HepG2 (cell line): ENCODE measurements around the gene COMP. TPM values are rescaled to one million over a fixed set of nuclear protein-coding genes. Genes with fewer than 3 reads are reported as not detected.

ENCODE experiments used
- ATAC-seq: fragments of 200-7000 bp; cut with Tn5 transposase; 3 replicates; pipeline ENCODE4 v1.9.1; 2020; ENCODE audit warnings: mild to moderate bottlenecking, moderate library complexity
- BruUV-seq: library from RNA; stranded (reverse); fragments of 400-500 nt; replicated peaks from 2 replicates; lab custom pipeline; 2021; lab: Mats Ljungman, UMichigan
- CTCF ChIA-PET: fragments of 300-600 bp; formaldehyde crosslinking; extraction: SDS; loops from one replicate; lab custom pipeline; 2021; ENCODE audit warnings: low total read pairs, inconsistent platforms, low intra/inter-chr PET ratio; lab: Yijun Ruan, JAX
- POLR2A ChIA-PET: fragments of 350-600 bp; sonication (Branson Sonifier 250); formaldehyde crosslinking; loops from one replicate; lab custom pipeline; 2020; ENCODE audit warnings: antibody characterized with exemption, inconsistent platforms; lab: Yijun Ruan, JAX
- DNase-seq: peaks from one replicate; pipeline ENCODE4 v3.0.0-alpha.2; 2015; ENCODE audit warnings: low spot score
- FAIRE-seq: peaks from 3 replicates; lab custom pipeline; 2011; peaks lifted over from hg19 to GRCh38; lab: Jason Lieb, UNC
- H2AFZ ChIP-seq: one replicate; pipeline ENCODE4 v1.6.1; 2011; ENCODE audit warnings: low read length, inconsistent platforms
- H3K27ac ChIP-seq: fragments of 300-600 bp; 3 replicates; pipeline ENCODE4 v1.8.0; 2011; ENCODE audit warnings: mixed run types, mild to moderate bottlenecking, mixed read lengths, low read length, inconsistent platforms; ENCODE audit not compliant: insufficient read depth; ENCODE audit errors: extremely low read length
- H3K27me3 ChIP-seq, 2 experiments: fragments of 200-600 bp in 1 of 2; 2 replicates in 1 of 2; 3 replicates in 1 of 2; pipeline versions ENCODE4 v1.6.0 to v1.8.0; 2011; ENCODE audit warnings: low read length in 2 of 2, mild to moderate bottlenecking in 2 of 2, moderate library complexity in 2 of 2, inconsistent platforms in 1 of 2; ENCODE audit not compliant: insufficient read depth in 2 of 2, control insufficient read depth in 1 of 2
- H3K36me3 ChIP-seq, 2 experiments: fragments of 200-600 bp in 1 of 2; replicated peaks in 1 of 2; 2 replicates in 1 of 2; 3 replicates in 1 of 2; pipeline versions ENCODE4 v1.5.1 to v1.8.0; 2011; ENCODE audit warnings: low read length in 2 of 2, inconsistent platforms in 1 of 2; ENCODE audit not compliant: insufficient read depth in 2 of 2, control insufficient read depth in 1 of 2
- H3K4me1 ChIP-seq: 2 replicates; pipeline ENCODE4 v1.5.1; 2012; ENCODE audit warnings: low read length, inconsistent platforms; ENCODE audit not compliant: insufficient read depth
- H3K4me2 ChIP-seq: 2 replicates; pipeline ENCODE4 v1.6.0; 2011; ENCODE audit warnings: low read depth, low read length, inconsistent platforms
- H3K4me3 ChIP-seq, 3 experiments: fragments of 200-600 bp in 1 of 3; sonication (generic), shearing (Covaris generic) in 1 of 3; replicated peaks in 1 of 3; 2 replicates each; pipeline ENCODE4 v1.5.1; 2011 to 2016; ENCODE audit warnings: low read length in 3 of 3, inconsistent platforms in 2 of 3, low read depth in 2 of 3, mild to moderate bottlenecking in 2 of 3, control low read depth in 1 of 3, mixed read lengths in 1 of 3; ENCODE audit not compliant: insufficient read depth in 1 of 3
- H3K79me2 ChIP-seq: one replicate; pipeline ENCODE4 v1.6.1; 2011; ENCODE audit warnings: low read length, inconsistent platforms; ENCODE audit not compliant: insufficient read depth
- H3K9ac ChIP-seq: 2 replicates; pipeline ENCODE4 v1.6.0; 2011; ENCODE audit warnings: mild to moderate bottlenecking, low read depth, low read length, inconsistent platforms; ENCODE audit not compliant: insufficient read depth
- H3K9me3 ChIP-seq: 2 replicates; pipeline ENCODE4 v1.5.1; 2012; ENCODE audit warnings: mild to moderate bottlenecking, low read length
- H4K20me1 ChIP-seq: 2 replicates; pipeline ENCODE4 v1.6.0; 2011; ENCODE audit warnings: inconsistent platforms, mild to moderate bottlenecking, low read length, moderate library complexity; ENCODE audit not compliant: insufficient read depth
- MED1 ChIP-seq: sonication (generic); formaldehyde crosslinking; IDR thresholded peaks from 2 replicates; pipeline ENCODE4 v1.4.0; 2020; ENCODE audit warnings: missing genetic modification reagents
- PCBP1 ChIP-seq: fragments of 200-400 bp; formaldehyde crosslinking; IDR thresholded peaks from 2 replicates; pipeline ENCODE4 v1.6.1; 2017; ENCODE audit warnings: mild to moderate bottlenecking, low read depth, low read length, borderline replicate concordance
- SMC3 ChIP-seq: IDR thresholded peaks from 2 replicates; pipeline ENCODE4 v1.6.1; 2011; ENCODE audit warnings: low read length, improper control_type of control experiment
- STAG1 ChIP-seq: sonication (generic); formaldehyde crosslinking; IDR thresholded peaks from 2 replicates; pipeline ENCODE4 v1.4.0; 2020; ENCODE audit warnings: missing genetic modification reagents
- ZFP36L1 ChIP-seq: sonication (generic); formaldehyde crosslinking; IDR thresholded peaks from 2 replicates; pipeline ENCODE4 v1.8.0; 2022; ENCODE audit warnings: mild to moderate bottlenecking, missing genetic modification reagents, moderate library complexity
- ZNF567 ChIP-seq: sonication (generic); formaldehyde crosslinking; IDR thresholded peaks from 2 replicates; pipeline ENCODE4 v1.8.1; 2023; ENCODE audit warnings: mild to moderate bottlenecking, missing genetic modification reagents, borderline replicate concordance
- WGBS: methylation state at CpG from one replicate; pipeline ENCODE4 v1.1.6; 2017; ENCODE audit warnings: low lambda C conversion rate; 5-methylcytosine and 5-hydroxymethylcytosine counted together
- in situ Hi-C: cut with HindIII; loops from 2 replicates; pipeline ENCODE4 v1.10.0; 2017; ENCODE audit warnings: low pct_unique_long_range_greater_than_20kb; ENCODE audit not compliant: extremely low pct_ligation_motif_present
- intact Hi-C: fragments of 100-400 bp; cut with micrococcal nuclease; formaldehyde crosslinking; loops from one replicate; pipeline ENCODE4 v1.10.0; 2022; ENCODE audit not compliant: unreplicated experiment
- polyA plus RNA-seq, 8 experiments: library from polyadenylated mRNA; depleted of rRNA in 3 of 8; stranded (reverse) in 7 of 8; unstranded in 1 of 8; fragments of >200 nt; fragmentation: Illumina TruSeq in 4 of 8; extraction: Trizol in 4 of 8; gene quantifications; 2 replicates each; pipeline versions ENCODE4 v1.2.1 to v1.2.3, GENCODE V29; 2011 to 2016; ENCODE audit warnings: low read depth in 4 of 8, missing spikeins in 1 of 8, mixed read lengths in 1 of 8; ENCODE audit not compliant: insufficient read depth in 1 of 8
- total RNA-seq, 5 experiments: library from RNA; depleted of rRNA; stranded (reverse); fragments of >200 nt; fragmentation: Illumina TruSeq; extraction: Trizol; gene quantifications; 2 replicates each; pipeline ENCODE4 v1.2.3, GENCODE V29; 2016; ENCODE audit warnings: low read depth in 1 of 5
- TF ChIP-seq, protein P1 (sequence below): sonication (generic); formaldehyde crosslinking; IDR thresholded peaks from 2 replicates; pipeline ENCODE4 v1.5.0; 2020; ENCODE audit warnings: missing genetic modification reagents, mild to moderate bottlenecking, borderline replicate concordance
- TF ChIP-seq, protein P2 (sequence below): sonication (generic); formaldehyde crosslinking; IDR thresholded peaks from 2 replicates; pipeline ENCODE4 v1.5.0; 2020; ENCODE audit warnings: mild to moderate bottlenecking, missing genetic modification reagents, moderate library complexity

COMP gene
- total and polyA plus RNA-seq, 2 of the 13 experiments (the other 11 are each of a cell fraction or from before 2014, with no cell fraction given): 0.04 to 0.13 TPM

DNA sequence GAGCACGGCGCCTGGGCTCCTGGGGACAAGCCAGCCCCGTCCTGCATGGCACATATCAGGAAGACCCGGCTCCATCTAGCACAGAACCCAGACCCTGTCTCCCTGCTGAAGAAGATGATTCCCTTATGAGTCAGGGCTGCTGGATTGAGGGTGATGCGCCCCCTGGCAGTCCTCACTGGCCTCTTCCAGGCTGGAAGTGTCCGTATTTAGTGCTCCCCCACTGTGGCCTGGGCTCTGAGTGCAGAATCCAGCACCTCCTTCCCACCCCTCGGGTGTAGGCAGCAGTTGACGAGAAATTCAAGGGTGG is 14.9 kb downstream of the COMP start:
- no peak overlapping the region for H2AFZ ChIP-seq
- no peak overlapping the region for H3K4me2 ChIP-seq
- no peak overlapping the region for H3K4me3 ChIP-seq
- CTCF ChIA-PET: no interaction called here
- in situ Hi-C loops (no loop called here), intact Hi-C loops (no loop called here)
- no peak for DNase-seq
- WGBS: 59% methylated on average over 5 of the region's 8 CpGs
- TF ChIP-seq, protein P1, sequence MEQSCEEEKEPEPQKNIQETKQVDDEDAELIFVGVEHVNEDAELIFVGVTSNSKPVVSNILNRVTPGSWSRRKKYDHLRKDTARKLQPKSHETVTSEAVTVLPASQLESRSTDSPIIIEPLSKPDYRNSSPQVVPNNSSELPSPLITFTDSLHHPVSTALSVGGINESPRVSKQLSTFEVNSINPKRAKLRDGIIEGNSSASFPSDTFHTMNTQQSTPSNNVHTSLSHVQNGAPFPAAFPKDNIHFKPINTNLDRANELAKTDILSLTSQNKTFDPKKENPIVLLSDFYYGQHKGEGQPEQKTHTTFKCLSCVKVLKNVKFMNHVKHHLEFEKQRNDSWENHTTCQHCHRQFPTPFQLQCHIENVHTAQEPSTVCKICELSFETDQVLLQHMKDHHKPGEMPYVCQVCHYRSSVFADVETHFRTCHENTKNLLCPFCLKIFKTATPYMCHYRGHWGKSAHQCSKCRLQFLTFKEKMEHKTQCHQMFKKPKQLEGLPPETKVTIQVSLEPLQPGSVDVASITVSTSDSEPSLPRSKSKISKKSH (CRISPR knock-in tag): 0 out of 2 replicates have a peak, but pooled peaks have one; percentile 35
- no peak for TF ChIP-seq ZNF567 (CRISPR knock-in tag)
- no peak for TF ChIP-seq PCBP1
- no peak for TF ChIP-seq ZFP36L1 (CRISPR knock-in tag)
- TF ChIP-seq, protein P2, sequence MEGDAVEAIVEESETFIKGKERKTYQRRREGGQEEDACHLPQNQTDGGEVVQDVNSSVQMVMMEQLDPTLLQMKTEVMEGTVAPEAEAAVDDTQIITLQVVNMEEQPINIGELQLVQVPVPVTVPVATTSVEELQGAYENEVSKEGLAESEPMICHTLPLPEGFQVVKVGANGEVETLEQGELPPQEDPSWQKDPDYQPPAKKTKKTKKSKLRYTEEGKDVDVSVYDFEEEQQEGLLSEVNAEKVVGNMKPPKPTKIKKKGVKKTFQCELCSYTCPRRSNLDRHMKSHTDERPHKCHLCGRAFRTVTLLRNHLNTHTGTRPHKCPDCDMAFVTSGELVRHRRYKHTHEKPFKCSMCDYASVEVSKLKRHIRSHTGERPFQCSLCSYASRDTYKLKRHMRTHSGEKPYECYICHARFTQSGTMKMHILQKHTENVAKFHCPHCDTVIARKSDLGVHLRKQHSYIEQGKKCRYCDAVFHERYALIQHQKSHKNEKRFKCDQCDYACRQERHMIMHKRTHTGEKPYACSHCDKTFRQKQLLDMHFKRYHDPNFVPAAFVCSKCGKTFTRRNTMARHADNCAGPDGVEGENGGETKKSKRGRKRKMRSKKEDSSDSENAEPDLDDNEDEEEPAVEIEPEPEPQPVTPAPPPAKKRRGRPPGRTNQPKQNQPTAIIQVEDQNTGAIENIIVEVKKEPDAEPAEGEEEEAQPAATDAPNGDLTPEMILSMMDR (CRISPR knock-in tag): peak; percentile 48
- 0 out of 2 replicates have a peak, but pooled peaks have one; percentile 2 for TF ChIP-seq SMC3
- no peak for TF ChIP-seq MED1 (CRISPR knock-in tag)
- TF ChIP-seq STAG1 (CRISPR knock-in tag): peak; percentile 35; the same call in 1 of the 2 replicates
- no peak for FAIRE-seq
- BruUV-seq: no TSS peak
- no peak overlapping the region for H3K27ac ChIP-seq
- no peaks in the 10 kb centered on the region for H3K36me3 ChIP-seq
- 0 out of 5 replicates have a peak, but pooled peaks cover 0 to 8% of the 10 kb centered on the region in 2 experiments for H3K27me3 ChIP-seq
- POLR2A ChIA-PET: no interaction called here
- no peaks in the 10 kb centered on the region for H4K20me1 ChIP-seq
- no peaks in the 10 kb centered on the region for H3K79me2 ChIP-seq
- H3K4me1 ChIP-seq: peaks cover 18% of the 10 kb centered on the region
- H3K9me3 ChIP-seq: no peaks in the 10 kb centered on the region
- ATAC-seq: peak; percentile 3; the same call in 1 of the 3 replicates
- no peak overlapping the region for H3K9ac ChIP-seq
